BLaER1 treated with 17β-estradiol and CSF1 and Interleukin-3, amounts not matched to agents 10 nM and 100 nM (cell line): ENCODE measurements around the gene CHN2.
A peak's percentile ranks its signal among the peaks of the same experiment; 100 is the strongest.

Source experiments
- H3K27ac ChIP-seq, 11 experiments: shearing (Covaris generic); formaldehyde crosslinking; 2 replicates each; pipeline ENCODE4 v1.8.1; 2022
- H3K27me3 ChIP-seq, 11 experiments: shearing (Covaris generic); formaldehyde crosslinking; 2 replicates each; pipeline ENCODE4 v1.8.1; 2022
- H3K36me3 ChIP-seq, 11 experiments: shearing (Covaris generic); formaldehyde crosslinking; 2 replicates each; pipeline ENCODE4 v1.8.1; 2022
- H3K4me1 ChIP-seq, 10 experiments: shearing (Covaris generic); formaldehyde crosslinking; 2 replicates each; pipeline ENCODE4 v1.8.1; 2022
- H3K4me2 ChIP-seq, 11 experiments: shearing (Covaris generic); formaldehyde crosslinking; 2 replicates each; pipeline ENCODE4 v1.8.1; 2022
- H3K4me3 ChIP-seq, 10 experiments: shearing (Covaris generic); formaldehyde crosslinking; 2 replicates each; pipeline ENCODE4 v1.8.1; 2022
- H3K9ac ChIP-seq, 11 experiments: shearing (Covaris generic); formaldehyde crosslinking; 2 replicates each; pipeline ENCODE4 v1.8.1; 2022
- H3K9me3 ChIP-seq, 11 experiments: shearing (Covaris generic); formaldehyde crosslinking; replicated peaks in 1 of 11; 2 replicates each; pipeline ENCODE4 v1.8.1; 2022
- H4K20me1 ChIP-seq, 11 experiments: shearing (Covaris generic); formaldehyde crosslinking; 2 replicates each; pipeline ENCODE4 v1.8.1; 2022
- Cebpa-rat ChIP-seq, 11 experiments: shearing (Covaris generic); IDR thresholded peaks; 2 replicates each; pipeline ENCODE4 v1.8.1; 2022

CHN2 gene

DNA sequence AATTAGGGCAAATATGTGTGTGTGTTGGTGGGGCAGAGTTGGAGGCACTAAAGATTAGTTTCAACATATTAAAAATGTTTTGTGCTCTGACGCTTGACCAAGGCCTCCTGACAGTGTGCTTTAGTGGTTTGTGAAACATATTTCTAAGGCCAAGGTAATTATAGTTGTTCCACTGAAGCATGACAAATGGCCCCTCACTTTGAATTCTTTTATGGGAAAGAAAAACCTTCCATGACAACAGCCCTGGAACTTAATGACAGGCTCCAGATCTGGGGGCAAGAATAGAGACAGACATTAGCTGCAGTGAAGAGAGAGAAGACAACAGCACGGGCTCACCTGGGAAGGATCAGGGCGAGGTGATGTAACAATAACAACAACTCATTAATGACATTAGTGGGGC, 155.8 kb downstream of the CHN2 start:
- Histone ChIP-seq H3K36me3 (no peaks in the 10 kb centered on the region), H3K9ac (no peak overlapping the region), H3K4me1 (peaks cover 6 to 23% (median 14%) of the 10 kb centered on the region in 10 experiments; a peak in 16 of 20 replicates), H3K4me3 (no peak overlapping the region), H3K4me2 (peak overlapping the region in 7 of 11 experiments; percentile 4 to 47 (median 24); a peak in 10 of 22 replicates), H4K20me1 (no peaks in the 10 kb centered on the region), H3K9me3 (no peaks in the 10 kb centered on the region), H3K27me3 (peaks cover 0 to 14% (median 0%) of the 10 kb centered on the region in 11 experiments; a peak in 1 of 22 replicates), H3K27ac (no peak overlapping the region)
- no peak for TF ChIP-seq Cebpa-rat (IDR thresholded peaks at IDR 0.05)

DNA sequence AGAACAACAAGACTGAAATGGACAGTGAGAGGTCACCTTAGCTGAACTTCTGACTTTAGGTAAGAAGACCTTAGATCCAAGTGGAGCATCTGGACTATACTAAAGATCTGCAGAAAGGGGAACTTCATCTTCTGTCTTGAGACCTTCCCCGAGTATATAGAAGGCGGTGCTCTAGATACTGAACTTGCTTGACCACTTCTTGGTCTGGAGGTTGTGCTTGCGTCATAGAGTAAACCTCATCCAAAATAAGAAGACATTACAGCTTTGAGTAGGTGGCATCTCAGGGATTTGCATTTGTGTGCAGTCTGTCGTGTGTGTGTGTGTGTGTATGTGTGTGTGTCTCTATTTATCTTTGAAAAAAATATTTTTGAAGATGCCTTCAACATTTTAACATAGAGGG, 157.5 kb downstream of the CHN2 start:
- Histone ChIP-seq H3K4me2 (peak overlapping the region in 6 of 11 experiments; percentile 0 to 62 (median 34); a peak in 8 of 22 replicates), H3K36me3 (no peaks in the 10 kb centered on the region), H3K27ac (no peak overlapping the region), H3K4me3 (no peak overlapping the region), H3K4me1 (peaks cover 6 to 22% (median 13%) of the 10 kb centered on the region in 10 experiments; a peak in 15 of 20 replicates), H3K9me3 (no peaks in the 10 kb centered on the region), H3K9ac (no peak overlapping the region), H4K20me1 (no peaks in the 10 kb centered on the region), H3K27me3 (peaks cover 0 to 7% (median 0%) of the 10 kb centered on the region in 11 experiments; a peak in 1 of 22 replicates)
- TF ChIP-seq Cebpa-rat (IDR thresholded peaks at IDR 0.05) = no peak; a peak in 1 of 22 replicates

DNA sequence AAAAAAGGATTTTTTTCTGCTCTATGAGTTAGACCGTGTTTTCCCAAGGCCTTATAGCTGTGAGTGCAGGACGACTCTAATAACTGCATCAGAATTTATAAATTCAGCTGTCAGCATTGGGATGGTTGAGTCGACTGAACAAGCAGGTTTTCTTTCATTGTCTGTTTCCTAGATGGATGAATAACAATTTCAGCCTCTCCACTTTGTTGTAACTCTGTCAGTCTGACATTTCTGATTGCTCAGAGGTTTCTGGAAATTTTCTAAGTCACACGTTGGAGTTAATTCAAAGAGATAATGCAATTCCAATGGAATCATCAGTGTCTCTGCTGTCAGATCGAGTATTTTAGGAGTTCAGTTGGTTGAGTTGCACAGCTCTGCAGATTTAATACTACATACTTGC, 159.2 kb downstream of the CHN2 start:
- no peak overlapping the region for H3K4me3 ChIP-seq
- H3K9me3 ChIP-seq = no peaks in the 10 kb centered on the region
- no peak overlapping the region for H3K4me2 ChIP-seq
- no peaks in the 10 kb centered on the region for H3K36me3 ChIP-seq
- H3K9ac ChIP-seq = no peak overlapping the region
- no peak for TF ChIP-seq Cebpa-rat (IDR thresholded peaks at IDR 0.05)
- no peak overlapping the region for H3K27ac ChIP-seq
- no peaks in the 10 kb centered on the region for H4K20me1 ChIP-seq
- 0 out of 22 replicates have a peak, but pooled peaks cover 0 to 7% (median 0%) of the 10 kb centered on the region in 11 experiments for H3K27me3 ChIP-seq
- peaks cover 6 to 22% (median 12%) of the 10 kb centered on the region in 10 experiments; a peak in 14 of 20 replicates for H3K4me1 ChIP-seq

DNA sequence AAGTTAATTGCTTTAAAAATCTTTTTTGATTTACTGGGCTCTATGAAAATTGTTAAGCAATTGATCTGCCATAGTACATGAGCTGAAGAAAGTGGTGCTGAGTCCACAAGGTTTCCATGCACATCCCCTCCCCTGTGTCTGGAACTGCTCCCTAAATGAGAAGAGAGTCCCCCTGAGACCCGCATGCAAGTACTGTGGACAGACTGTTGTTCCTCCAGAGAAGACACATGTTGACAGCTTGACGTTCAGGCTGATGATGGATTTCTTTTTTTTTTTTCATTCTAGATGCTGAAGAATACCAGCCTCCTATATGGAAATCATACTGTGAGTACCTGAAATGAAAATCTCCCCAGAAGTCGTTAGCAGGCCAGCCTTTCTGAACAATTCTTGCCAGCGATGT, 159.8 kb downstream of the CHN2 start:
- Histone ChIP-seq H3K4me2 (no peak overlapping the region), H4K20me1 (no peaks in the 10 kb centered on the region), H3K9me3 (no peaks in the 10 kb centered on the region), H3K4me3 (no peak overlapping the region), H3K4me1 (peaks cover 6 to 24% (median 13%) of the 10 kb centered on the region in 10 experiments; a peak in 15 of 20 replicates), H3K27ac (no peak overlapping the region), H3K9ac (no peak overlapping the region), H3K36me3 (no peaks in the 10 kb centered on the region), H3K27me3 (0 out of 22 replicates have a peak, but pooled peaks cover 0 to 5% (median 0%) of the 10 kb centered on the region in 11 experiments)
- no peak for TF ChIP-seq Cebpa-rat (IDR thresholded peaks at IDR 0.05)

DNA sequence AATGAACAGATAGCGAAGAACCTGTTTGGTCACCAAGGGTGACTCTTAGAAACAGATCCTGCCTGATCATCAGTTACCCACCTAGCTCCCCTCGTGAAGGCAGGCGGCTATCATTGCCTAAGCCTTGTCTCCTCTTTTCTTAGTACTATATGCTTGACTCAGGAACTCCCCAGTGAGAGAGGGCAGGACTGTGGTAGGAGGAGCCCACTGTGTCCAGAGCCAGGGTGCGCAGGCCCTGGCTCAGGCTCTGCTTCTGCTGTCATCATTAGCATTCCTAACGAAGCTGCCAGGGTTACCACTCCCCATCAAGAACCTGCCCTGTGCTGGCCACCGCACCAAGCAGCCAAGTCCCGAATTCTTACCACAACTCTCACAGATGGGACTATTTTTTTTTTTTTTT, 160.8 kb downstream of the CHN2 start:
- H3K27ac ChIP-seq = no peak overlapping the region
- no peak overlapping the region for H3K4me2 ChIP-seq
- peaks cover 6 to 26% (median 13%) of the 10 kb centered on the region in 10 experiments; a peak in 17 of 20 replicates for H3K4me1 ChIP-seq
- no peaks in the 10 kb centered on the region for H3K36me3 ChIP-seq
- no peak overlapping the region for H3K9ac ChIP-seq
- H3K4me3 ChIP-seq = no peak overlapping the region
- no peak for TF ChIP-seq Cebpa-rat (IDR thresholded peaks at IDR 0.05)
- 0 out of 22 replicates have a peak, but pooled peaks cover 0 to 3% (median 0%) of the 10 kb centered on the region in 11 experiments for H3K27me3 ChIP-seq
- no peaks in the 10 kb centered on the region for H3K9me3 ChIP-seq
- no peaks in the 10 kb centered on the region for H4K20me1 ChIP-seq

- no peak for TF ChIP-seq Cebpa-rat (IDR thresholded peaks at IDR 0.05)
- Histone ChIP-seq H3K27me3 (0 out of 22 replicates have a peak, but pooled peaks cover 0 to 2% (median 0%) of the 10 kb centered on the region in 11 experiments), H3K4me1 (peaks cover 6 to 19% (median 10%) of the 10 kb centered on the region in 10 experiments; a peak in 17 of 20 replicates), H3K4me3 (no peak overlapping the region), H3K36me3 (no peaks in the 10 kb centered on the region), H3K9ac (no peak overlapping the region), H4K20me1 (no peaks in the 10 kb centered on the region), H3K4me2 (no peak overlapping the region), H3K27ac (no peak overlapping the region), H3K9me3 (no peaks in the 10 kb centered on the region)
Measured at GRCh38 chr7:29356631-29357030, 162.1 kb downstream of the CHN2 start.

DNA sequence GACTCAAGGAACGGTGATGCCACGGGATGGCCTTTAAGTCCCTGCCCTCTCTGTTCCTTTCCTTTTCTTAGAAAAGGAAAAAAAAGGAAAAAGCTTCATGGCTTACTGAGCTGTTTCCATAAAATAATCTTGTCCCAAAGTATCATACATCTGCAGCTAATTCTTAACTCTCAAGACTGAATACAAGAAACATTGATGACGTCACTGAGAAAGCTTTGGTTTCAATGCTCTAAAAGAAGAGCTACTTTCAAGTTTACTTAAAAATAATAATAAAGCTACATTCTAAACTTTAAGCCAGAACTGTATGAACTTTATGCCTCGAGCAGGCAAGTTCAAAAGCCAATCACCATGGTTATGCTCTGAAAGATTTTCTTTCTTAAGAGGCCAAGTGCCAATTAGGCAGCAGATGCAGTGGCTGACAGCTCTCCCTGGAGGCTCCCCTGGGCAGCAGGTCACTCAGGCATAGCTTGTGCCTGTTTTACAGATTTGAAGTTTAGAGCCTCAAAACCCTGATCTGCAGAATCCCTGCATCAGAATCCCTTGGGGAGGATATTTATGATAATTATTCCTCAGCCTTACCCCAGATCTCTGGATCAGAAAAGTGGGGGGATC, 165.0 kb downstream of the CHN2 start:
- Histone ChIP-seq H4K20me1 (no peaks in the 10 kb centered on the region), H3K9me3 (no peaks in the 10 kb centered on the region), H3K4me1 (peaks cover 0 to 12% (median 9%) of the 10 kb centered on the region in 10 experiments; a peak in 11 of 20 replicates), H3K27me3 (no peaks in the 10 kb centered on the region), H3K27ac (no peak overlapping the region), H3K4me3 (no peak overlapping the region), H3K4me2 (peak overlapping the region in 7 of 11 experiments; percentile 2 to 51 (median 28); a peak in 10 of 22 replicates), H3K36me3 (no peaks in the 10 kb centered on the region), H3K9ac (no peak overlapping the region)
- no peak for TF ChIP-seq Cebpa-rat (IDR thresholded peaks at IDR 0.05)

DNA sequence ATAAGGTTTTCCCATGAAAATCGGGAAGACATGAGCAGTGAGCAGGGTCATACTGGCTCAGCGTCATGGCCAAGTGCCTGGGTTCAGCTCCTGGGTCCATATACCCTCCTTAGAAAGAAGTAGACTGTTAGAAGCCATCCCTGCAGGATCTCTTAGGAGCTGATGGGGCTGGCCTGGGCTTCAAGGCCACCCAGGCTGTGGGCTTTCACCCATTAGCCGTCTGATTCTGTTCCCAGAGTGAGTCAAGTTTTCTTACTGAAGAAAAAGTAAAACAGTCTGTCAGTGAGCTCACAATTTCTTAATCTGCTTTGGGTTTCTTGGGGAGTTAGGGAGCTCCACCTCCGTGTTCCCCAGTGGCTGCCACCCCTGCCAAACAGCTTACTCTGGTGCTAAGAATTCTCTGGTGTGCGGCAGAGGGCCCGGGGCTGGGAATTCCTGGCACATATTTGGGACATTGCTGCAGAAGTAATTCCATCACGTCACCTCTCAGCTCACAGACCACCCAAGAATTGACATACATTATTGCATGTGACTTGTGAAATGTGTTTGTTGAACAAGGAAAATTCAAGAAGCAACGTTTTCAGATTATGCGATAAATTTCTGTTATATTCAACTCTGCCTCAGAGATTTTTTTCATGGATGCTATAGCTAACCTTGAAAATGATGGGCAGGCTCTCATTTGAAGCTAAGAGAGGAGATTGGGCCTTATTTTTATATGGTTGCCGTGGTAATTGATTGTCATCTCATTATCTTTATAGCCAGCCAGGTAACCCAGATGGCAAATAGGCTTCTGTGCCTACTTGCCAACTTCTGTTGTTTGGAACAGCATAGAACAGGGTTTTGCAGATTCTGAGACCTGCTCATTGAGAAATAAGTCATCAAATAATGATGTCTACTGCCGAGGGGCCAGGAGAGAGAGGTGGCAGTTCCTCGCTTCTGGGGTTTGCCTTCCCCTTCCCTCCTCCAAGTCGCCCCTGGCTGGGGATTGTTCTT, 166.4 kb downstream of the CHN2 start:
- H3K4me1 ChIP-seq = peaks cover 0 to 12% (median 9%) of the 10 kb centered on the region in 10 experiments; a peak in 11 of 20 replicates
- H3K27me3 ChIP-seq = no peaks in the 10 kb centered on the region
- no peak overlapping the region for H3K4me3 ChIP-seq
- no peaks in the 10 kb centered on the region for H3K9me3 ChIP-seq
- H3K27ac ChIP-seq = no peak overlapping the region
- H3K4me2 ChIP-seq = no peak overlapping the region
- H3K9ac ChIP-seq = no peak overlapping the region
- H4K20me1 ChIP-seq = no peaks in the 10 kb centered on the region
- H3K36me3 ChIP-seq = no peaks in the 10 kb centered on the region
- TF ChIP-seq Cebpa-rat (IDR thresholded peaks at IDR 0.05) = no peak

- Histone ChIP-seq H3K9me3 (no peaks in the 10 kb centered on the region), H4K20me1 (no peaks in the 10 kb centered on the region), H3K9ac (no peak overlapping the region), H3K4me1 (peaks cover 0 to 12% (median 9%) of the 10 kb centered on the region in 10 experiments; a peak in 11 of 20 replicates), H3K27me3 (no peaks in the 10 kb centered on the region), H3K36me3 (no peaks in the 10 kb centered on the region), H3K4me2 (0 out of 22 replicates have a peak overlapping the region, but pooled peaks of 1 of the 11 experiments have one; percentile 34), H3K27ac (no peak overlapping the region), H3K4me3 (no peak overlapping the region)
- TF ChIP-seq Cebpa-rat (IDR thresholded peaks at IDR 0.05) = no peak
Measured at GRCh38 chr7:29362380-29362779, 167.8 kb downstream of the CHN2 start.
